22Rv1 (cell line): ENCODE results near the gene UNC5C.

ENCODE experiments used
- CTCF ChIP-seq: fragments of 450-650 bp; IDR thresholded peaks from 2 replicates; pipeline ENCODE4 v1.5.1; 2017; ENCODE audit warnings: mild to moderate bottlenecking
- ZFX ChIP-seq: fragments of 450-650 bp; IDR thresholded peaks from 2 replicates; pipeline ENCODE4 v1.6.1; 2017; ENCODE audit warnings: antibody characterized with exemption, borderline replicate concordance

DNA sequence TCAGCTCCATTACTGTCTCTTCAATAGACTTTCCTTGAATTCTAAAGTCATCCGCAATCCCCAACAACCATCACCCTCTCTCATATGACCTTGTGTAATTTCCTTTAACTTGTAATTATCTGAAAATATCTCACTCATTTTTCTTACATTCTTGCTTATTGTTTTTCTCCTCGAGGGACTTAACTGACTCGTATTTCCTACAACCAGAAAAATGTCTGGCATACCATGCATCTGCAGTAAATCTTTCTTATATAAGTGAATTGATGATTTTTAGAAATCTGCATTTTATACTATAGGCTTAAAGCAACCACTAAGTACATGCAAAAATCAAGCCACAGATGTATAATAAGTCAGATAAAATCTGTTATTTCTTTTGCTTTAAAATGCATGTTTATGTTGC lies 276.7 kb downstream of the UNC5C start:
- TF ChIP-seq CTCF, result no peak
- TF ChIP-seq ZFX, result no peak
